GM18526 (cell line): ENCODE data around the gene RAET1L.

Experiments used
- POLR2A ChIP-seq: IDR thresholded peaks from 3 replicates; pipeline ENCODE4 v1.6.1; 2011; ENCODE audit not compliant: insufficient read length; ENCODE audit errors: extremely low read depth

The RAET1L gene

DNA sequence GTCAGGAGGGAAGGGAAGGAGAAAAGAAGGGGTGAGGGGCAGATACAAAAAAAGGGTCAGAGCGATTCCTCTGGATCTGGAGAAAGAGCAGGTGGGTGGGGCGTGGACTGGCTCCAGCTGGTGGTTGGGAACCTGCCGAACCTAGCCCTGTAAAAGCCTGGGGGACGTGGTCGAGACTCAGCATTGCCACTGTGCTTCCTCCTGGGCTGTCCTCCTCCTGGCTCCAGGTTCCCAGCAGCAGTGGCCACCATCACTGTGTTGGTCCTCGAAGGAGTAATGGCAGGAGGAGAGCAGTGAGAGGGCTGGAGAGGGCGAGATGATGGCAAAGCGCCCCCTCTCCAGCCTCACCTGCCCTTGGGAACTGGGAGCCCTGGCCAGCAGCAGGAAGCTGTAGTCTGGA lies 3.5 kb upstream of the RAET1L start:
- TF ChIP-seq POLR2A = no peak

DNA sequence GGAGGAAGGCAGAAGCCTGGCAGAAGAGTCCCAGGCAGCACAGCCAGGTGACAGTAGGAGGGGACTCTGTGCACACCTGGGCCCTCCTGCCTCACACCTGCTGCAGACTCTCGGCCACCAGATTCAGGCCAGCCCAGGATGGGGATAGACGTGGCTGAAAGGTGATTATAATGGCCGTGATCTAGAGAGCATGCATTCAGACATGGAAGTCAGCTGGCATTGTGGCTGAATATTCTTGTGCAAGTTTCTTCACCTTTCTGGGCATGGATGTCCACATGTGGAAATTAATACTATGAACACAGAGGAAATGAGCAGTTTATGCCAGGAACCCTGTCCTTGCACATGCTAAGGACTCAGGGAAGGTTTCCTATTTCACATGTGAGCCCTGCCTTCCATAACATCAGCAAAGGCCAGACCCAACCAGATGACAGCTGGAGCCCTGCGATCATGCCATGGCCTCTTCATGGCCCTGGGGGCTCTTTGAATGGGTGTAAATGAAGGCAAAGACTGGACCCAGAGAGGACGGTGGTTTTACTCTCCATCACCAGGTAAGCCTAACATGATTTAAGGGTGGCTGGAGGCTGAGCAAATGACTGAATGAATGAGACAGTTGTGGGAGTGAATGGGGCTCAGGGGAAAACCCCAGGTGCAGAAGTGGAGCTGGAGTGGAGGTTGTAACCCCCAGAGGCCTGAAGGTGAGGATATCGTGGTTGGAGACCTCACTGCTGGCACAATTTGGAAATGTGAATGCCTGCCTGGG lies 2.7 kb upstream of the RAET1L start:
- no peak for TF ChIP-seq POLR2A

DNA sequence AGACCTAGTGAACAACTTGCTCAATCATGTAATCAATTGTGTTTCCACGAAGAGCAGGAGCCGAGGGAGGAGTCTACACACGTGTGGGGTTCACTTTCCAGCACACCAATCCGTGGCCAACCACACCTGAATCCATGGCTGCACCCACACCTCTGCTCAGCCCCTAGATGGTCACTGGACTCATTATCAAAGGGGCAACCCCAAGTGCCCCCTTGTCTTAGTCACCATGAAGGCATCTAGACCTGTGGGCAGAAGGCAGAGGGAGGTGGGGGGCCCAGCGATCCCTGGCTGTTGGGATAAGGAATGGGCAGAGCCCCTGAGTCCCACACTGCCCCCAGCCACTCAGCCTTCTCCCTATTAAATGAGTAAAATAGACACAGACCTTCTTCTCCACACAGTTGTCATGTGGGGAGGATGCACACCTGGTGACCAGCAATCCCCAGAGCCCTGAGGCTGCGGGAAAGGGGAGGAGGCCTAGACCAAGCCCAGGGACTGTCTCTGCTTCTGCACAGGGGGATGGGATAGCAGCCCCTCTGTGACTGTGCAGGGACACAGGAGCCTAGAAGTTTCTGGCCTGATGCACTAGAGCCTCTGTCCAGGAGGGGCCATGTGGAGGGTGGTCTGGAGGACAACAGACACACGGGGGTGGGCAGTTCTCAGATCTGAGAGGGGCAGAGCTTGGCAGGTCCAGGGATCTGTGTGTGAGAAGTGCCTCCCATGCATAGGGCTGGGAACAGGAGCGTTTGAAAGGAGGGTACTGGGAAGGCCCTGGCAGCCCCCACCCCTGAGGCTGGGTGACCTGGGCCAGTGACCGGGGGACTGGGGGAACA lies 1.9 kb upstream of the RAET1L start:
- no peak for TF ChIP-seq POLR2A

DNA sequence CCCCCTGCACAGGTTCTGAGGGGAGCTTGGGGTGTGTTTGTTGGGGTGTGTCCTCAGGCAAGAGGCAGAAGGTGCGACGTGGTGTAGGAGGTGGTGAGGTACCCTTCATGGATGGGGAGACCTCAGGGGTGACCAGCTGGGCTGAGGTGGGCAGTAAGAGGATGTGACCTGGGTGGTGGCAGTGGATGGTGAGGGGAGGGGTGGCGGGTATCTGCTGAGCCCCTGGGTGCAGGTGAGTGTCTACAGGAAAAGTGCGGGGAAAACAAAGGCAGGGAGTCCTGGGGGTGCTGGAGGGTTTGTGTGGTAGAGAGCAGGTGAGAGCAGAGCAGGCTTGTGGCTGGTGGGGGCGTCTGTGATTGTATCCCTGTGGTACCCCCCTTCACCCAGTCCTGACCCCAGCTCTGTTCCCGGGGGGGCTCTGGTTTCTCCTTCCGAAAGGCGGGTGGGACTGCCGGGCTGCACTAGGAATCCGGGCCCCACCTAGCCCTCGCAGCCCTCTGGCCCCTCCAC lies 631 bp downstream of the RAET1L start:
- no peak for TF ChIP-seq POLR2A

DNA sequence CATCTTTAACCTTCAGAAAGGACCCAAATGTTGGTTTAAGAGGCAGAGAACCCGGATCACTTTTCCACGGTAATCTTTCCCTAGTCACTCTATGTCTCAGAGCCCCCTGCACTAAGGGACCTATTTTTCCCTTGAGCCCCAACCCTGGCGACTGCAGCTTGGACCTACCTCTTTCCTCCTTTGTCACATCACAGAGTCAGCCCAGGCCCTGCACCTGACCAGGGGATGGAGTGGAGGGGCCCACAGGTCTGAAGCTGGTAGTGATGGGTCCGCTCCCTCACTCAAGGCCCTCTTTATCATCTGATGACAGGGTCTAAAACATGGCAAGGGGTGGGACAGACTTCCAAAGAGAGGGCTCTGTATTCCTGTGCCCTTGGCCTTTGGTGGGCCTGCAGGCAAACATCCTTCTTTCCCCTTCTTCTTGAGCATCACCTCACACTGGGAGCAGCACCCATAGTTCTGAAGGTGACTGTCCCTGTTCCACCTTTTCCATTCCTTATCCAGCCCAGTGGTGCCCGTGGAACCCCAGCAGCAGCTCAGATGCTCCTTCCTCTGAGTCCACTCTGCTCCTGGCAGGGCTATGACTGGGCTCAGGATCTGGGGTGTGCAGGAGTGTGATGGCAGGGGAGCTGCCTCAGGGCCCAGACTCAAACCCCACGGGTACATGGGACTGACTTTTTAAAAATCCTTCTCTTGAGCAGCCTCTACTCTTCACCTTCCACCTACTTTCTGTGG lies 6.3 kb downstream of the RAET1L start:
- TF ChIP-seq POLR2A = no peak

DNA sequence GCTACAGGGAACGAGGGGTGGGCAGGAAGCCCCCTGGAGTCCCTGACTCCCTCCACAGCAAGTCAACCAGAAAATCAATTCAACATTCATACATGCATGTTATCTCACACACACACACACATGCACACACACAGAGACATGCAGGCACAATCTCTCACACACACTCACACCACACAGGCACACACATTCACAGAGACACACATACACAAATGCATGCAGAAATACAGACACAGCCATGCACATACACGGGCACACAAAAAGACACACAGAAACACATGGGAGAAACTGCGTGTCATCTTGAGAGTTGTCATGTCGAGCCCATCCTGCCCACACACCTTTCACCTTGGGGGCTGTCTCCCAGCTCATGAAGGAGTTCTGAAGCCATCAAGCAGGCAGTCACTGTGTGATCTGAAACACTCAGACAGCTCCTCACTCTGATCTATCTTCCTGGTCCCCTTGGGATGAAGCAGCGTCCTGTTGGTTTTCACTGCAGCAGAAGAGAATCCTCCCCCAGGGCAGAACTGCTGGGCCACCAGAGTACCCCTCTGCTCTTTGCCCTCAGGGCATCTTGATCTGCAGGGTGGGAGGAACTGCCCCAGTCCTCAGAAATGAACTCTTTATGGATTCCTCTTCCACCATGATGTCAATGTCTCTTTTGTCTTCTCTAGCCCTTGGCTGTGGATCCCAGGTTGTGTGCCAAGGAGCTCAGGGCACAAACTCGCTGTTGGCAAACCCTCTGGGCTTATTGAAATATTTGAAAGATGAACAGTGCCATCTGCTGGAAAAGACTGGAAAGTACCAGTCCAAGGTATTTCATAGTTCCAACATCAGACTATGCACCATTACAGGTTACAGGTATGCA lies 8.8 kb downstream of the RAET1L start:
- no peak for TF ChIP-seq POLR2A

DNA sequence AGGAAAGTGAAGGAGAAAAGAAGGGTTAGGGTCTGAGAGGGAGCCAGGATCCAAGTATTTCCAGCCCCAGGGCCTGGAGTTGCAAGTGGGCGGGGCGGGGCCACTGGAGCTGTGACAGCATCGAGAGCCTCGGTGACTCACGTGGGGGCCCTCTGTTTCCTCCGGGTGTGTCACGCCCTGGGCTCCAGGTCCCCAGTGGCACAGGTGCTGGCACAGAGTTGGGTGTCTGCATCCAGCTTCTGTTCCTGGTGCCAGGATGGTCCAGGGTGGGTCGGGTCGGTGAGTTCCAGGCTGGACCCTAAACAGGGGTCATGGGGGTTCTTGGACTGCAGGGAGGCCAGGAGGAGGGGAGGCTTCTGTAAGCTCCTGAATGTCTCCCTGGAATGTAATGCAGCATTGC lies 16.7 kb downstream of the RAET1L start:
- TF ChIP-seq POLR2A = no peak

DNA sequence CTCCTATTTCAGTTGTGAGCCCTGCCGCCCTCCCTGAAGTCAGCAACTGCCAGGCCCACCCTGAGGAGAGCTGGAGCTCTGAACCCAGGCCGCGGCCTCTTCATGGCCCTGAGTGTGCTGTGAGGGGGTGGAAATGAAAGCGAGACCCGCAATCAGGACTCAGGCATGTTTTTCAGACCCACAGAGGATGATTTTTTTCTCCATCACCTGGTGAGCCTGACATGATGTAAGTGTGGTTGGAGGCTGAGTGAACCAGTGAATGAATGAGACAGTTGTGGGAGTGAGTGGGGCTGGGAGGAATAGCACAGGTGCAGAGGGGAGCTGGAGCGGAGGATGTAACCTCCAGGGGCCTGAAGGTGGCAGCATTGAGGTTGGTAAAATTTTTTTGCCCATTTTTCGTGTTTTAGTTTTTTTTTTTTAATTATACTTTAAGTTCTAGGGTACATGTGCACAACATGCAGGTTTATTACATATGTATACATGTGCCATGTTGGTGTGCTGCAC lies 18.3 kb downstream of the RAET1L start:
- TF ChIP-seq POLR2A = no peak

DNA sequence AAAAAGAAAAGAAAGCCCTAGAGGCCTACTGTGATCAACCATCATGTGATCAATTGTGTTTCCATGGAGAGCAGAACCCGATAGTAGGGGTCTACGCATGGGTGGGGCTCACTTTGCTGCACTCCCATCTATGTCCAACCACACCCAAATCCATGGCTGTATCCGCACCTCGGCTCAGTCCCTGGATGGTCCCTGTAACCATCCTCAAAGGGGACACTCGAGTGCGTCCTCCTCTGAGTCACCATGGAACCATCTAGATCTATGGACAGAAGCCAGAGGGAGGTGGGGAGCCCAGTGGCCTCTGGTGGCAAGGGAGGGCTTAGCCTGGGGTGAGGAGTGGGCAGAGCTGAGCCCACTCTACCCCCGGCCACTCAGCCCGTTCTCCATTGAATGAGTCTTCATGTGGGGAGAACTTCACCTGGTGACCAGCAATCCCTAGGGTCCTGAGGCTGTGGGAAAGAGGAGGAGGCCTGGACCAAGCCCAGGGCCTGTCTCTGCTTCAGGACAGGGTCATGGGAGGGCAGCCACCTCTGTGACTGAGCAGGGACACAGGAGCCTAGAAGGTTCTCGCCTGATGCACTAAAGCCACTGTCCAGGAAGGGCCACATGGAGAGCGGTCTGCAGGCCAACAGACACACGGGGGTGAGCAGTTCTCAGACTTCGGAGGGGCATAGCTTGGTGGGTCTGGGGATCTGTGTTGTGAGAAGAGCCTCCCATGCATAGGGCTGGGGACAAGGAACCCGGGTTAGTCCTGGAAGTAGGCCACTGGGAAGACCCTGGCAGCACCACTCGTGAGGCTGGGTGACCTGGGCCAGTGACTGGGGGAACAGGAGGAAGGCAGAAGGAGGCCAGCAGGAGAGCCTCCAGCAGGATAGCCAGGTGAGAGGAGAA lies 19.3 kb downstream of the RAET1L start:
- TF ChIP-seq POLR2A = no peak

DNA sequence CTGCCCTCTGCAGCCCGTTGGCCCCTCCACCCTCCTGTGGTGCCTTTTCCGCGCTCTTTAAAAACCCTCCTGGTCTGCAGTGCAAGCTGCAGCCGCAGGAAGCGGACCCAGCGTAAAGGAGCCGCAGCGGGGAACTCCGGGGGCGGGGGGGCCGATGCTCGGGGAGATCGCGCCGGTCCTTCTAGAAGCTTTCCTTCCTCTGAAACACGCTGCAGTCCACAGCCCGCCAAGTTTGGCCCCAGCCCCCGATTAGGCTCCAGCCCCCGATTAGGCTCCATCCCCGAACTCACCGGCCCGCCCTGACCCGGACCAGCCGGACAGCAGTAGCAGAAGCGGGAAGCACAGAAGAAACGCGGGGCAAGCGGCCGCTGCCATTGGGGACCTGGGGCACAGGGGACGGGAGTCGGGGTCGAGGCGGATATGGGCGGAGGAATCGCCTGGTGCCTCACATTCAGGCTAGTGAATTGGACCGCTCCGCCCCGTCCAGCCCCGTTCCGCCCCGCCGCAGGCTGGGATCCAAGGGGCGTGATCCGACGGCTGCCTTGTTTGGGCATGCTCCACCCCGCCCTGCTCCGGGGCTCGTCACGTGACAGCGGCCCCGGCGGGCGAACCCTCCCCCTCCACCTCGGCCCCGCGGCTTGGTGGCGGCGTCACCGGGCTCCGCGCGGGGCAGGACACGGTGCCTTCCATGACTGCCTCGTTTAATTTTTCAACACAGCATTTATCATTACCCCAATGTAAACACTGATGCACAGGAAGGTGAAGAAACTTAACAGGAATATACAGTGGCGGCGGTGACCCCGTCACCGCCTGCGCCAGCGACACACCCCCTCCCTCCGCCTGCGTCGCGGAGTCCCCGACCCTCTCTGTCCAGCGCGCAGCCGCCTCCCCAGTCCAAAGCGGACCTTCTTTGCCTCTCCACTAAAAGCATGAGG lies 20.3 kb downstream of the RAET1L start:
- TF ChIP-seq POLR2A = peak; percentile 38

DNA sequence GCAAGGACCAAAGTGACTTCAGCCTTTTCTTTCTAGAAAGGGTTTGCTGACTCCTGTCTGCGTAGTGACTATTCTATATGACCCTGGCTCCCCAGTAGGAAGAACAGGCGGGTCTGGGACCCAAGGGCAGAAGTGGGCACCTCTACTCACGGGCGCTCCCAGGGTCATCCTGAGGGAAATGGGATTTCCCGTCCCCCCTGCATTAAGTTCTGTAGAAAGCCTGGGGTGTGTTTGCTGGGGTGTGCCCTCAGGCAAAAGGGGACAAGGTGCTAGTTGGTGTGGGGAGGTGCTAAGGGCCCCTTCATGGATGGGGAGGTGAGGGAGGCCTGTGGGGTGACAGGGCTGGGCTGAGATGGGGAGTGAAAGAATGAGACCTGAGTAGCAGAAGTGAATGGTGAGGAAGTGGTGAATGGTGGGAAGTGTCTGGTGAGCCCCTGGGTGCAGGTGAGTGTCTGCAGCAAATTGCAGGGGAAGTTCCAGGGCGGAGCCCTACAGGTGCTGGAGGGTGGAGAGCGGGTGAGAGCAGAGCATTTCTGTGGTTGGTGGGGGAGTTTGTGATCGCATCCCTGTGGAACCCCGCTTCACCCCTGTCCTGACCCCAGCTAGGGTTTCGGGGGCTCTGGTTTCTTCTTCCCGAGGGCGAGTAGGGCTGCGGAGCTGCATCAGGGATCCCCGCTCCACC lies 21.1 kb downstream of the RAET1L start:
- TF ChIP-seq POLR2A = no peak

DNA sequence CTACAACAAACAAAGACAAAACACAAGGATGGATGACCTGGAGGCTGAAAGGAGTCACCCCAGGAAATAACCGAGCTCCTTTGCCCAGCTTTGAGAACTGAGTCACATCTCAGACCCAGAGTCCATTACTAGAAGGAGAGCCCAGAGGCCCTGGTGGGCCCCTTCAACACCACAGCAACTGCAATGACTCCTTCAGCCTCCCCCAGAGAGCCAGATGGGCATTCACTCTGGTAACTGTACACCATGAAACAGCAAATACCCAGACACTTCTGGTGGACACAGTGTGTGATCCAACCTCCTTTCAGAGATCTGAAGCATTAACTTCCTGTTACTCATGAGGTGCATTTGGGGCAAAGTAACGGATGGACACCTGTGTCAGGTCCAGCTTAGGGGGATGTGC lies 22.6 kb downstream of the RAET1L start:
- TF ChIP-seq POLR2A = no peak
